Measurements from ENCODE around the gene EPHX1. TPM values are rescaled to one million over a fixed set of nuclear protein-coding genes. Genes with fewer than 3 reads are reported as not detected.

The EPHX1 gene
- polyA plus RNA-seq, 4 donors: 7.6 to 39.1 (median 16.7) TPM

- Histone ChIP-seq H3K27ac (ENCODE audit: low read depth in 1 of 3, low read length in 2 of 3) (peak overlapping the region in 1 of 3 donors; percentile 90), H3K4me1 (ENCODE audit: control insufficient read depth in 3 of 3, insufficient read depth in 2 of 3, low read depth in 1 of 3, low read length in 2 of 3) (peaks cover 0 to 9% (median 7%) of the 10 kb centered on the region in 3 donors)
- WGBS, 3 donors: 61 to 75% (median 73%) methylated on average over 8 of the region's 8 CpGs
Observed at GRCh38 chr1:225766967-225767633, 42.8 kb upstream of the EPHX1 start.

GRCh38 chr1:225767634-225768540 is 42.0 kb upstream of the EPHX1 start:
- H3K4me3 ChIP-seq (ENCODE audit: low read depth in 1 of 3, low read length in 3 of 3): no peak overlapping the region
- DNase-seq (no peak), FAIRE-seq (no peak)
- H3K4me1 ChIP-seq (ENCODE audit: control insufficient read depth in 3 of 3, insufficient read depth in 2 of 3, low read depth in 1 of 3, low read length in 2 of 3): peaks cover 0 to 11% (median 7%) of the 10 kb centered on the region in 3 donors
- no peaks in the 10 kb centered on the region for H3K36me3 ChIP-seq (ENCODE audit: control insufficient read depth in 3 of 3, insufficient read depth in 2 of 3, low read depth in 1 of 3, low read length in 3 of 3)
- WGBS, 3 donors: 56 to 68% (median 61%) methylated on average over 17 of the region's 17 CpGs
- H3K9me3 ChIP-seq (ENCODE audit: control insufficient read depth in 2 of 2, insufficient read depth in 1 of 2, low read depth in 1 of 2, low read length in 1 of 2): no peaks in the 10 kb centered on the region
- H3K27ac ChIP-seq (ENCODE audit: low read depth in 1 of 3, low read length in 2 of 3): peak overlapping the region in 1 of 3 donors; percentile 90
- no peaks in the 10 kb centered on the region for H3K27me3 ChIP-seq (ENCODE audit: control insufficient read depth in 3 of 3, insufficient read depth in 3 of 3, low read length in 3 of 3)

More at GRCh38 chr1:225766967-225767633, 42.8 kb upstream of the EPHX1 start:
- FAIRE-seq (no peak), DNase-seq (no peak)
- H3K9me3 ChIP-seq (ENCODE audit: control insufficient read depth in 2 of 2, insufficient read depth in 1 of 2, low read depth in 1 of 2, low read length in 1 of 2): no peaks in the 10 kb centered on the region
- no peaks in the 10 kb centered on the region for H3K27me3 ChIP-seq (ENCODE audit: control insufficient read depth in 3 of 3, insufficient read depth in 3 of 3, low read length in 3 of 3)
- no peak overlapping the region for H3K4me3 ChIP-seq (ENCODE audit: low read depth in 1 of 3, low read length in 3 of 3)
- H3K36me3 ChIP-seq (ENCODE audit: control insufficient read depth in 3 of 3, insufficient read depth in 2 of 3, low read depth in 1 of 3, low read length in 3 of 3): no peaks in the 10 kb centered on the region

GRCh38 chr1:225768662-225769426 is 41.1 kb upstream of the EPHX1 start:
- Histone ChIP-seq H3K27ac (ENCODE audit: low read depth in 1 of 3, low read length in 2 of 3) (peak overlapping the region in 1 of 3 donors; percentile 90), H3K4me3 (ENCODE audit: low read depth in 1 of 3, low read length in 3 of 3) (no peak overlapping the region), H3K9me3 (ENCODE audit: control insufficient read depth in 2 of 2, insufficient read depth in 1 of 2, low read depth in 1 of 2, low read length in 1 of 2) (no peaks in the 10 kb centered on the region), H3K4me1 (ENCODE audit: control insufficient read depth in 3 of 3, insufficient read depth in 2 of 3, low read depth in 1 of 3, low read length in 2 of 3) (peaks cover 0 to 12% (median 7%) of the 10 kb centered on the region in 3 donors), H3K36me3 (ENCODE audit: control insufficient read depth in 3 of 3, insufficient read depth in 2 of 3, low read depth in 1 of 3, low read length in 3 of 3) (no peaks in the 10 kb centered on the region), H3K27me3 (ENCODE audit: control insufficient read depth in 3 of 3, insufficient read depth in 3 of 3, low read length in 3 of 3) (no peaks in the 10 kb centered on the region)
- WGBS, 3 donors: 80 to 83% (median 82%) methylated on average over 9 of the region's 9 CpGs
- DNase-seq (no peak), FAIRE-seq (no peak)

GRCh38 chr1:225769687-225770086 is 40.2 kb upstream of the EPHX1 start:
- Histone ChIP-seq H3K36me3 (ENCODE audit: control insufficient read depth in 3 of 3, insufficient read depth in 2 of 3, low read depth in 1 of 3, low read length in 3 of 3) (no peaks in the 10 kb centered on the region), H3K4me1 (ENCODE audit: control insufficient read depth in 3 of 3, insufficient read depth in 2 of 3, low read depth in 1 of 3, low read length in 2 of 3) (peaks cover 0 to 12% (median 7%) of the 10 kb centered on the region in 3 donors), H3K4me3 (ENCODE audit: low read depth in 1 of 3, low read length in 3 of 3) (no peak overlapping the region), H3K27me3 (ENCODE audit: control insufficient read depth in 3 of 3, insufficient read depth in 3 of 3, low read length in 3 of 3) (no peaks in the 10 kb centered on the region), H3K9me3 (ENCODE audit: control insufficient read depth in 2 of 2, insufficient read depth in 1 of 2, low read depth in 1 of 2, low read length in 1 of 2) (no peaks in the 10 kb centered on the region), H3K27ac (ENCODE audit: low read depth in 1 of 3, low read length in 2 of 3) (no peak overlapping the region)
- no peak for DNase-seq
- WGBS, 3 donors: 87 to 89% (median 87%) methylated on average over 5 of the region's 5 CpGs
- no peak for FAIRE-seq

- FAIRE-seq: no peak
- no peaks in the 10 kb centered on the region for H3K36me3 ChIP-seq (ENCODE audit: control insufficient read depth in 3 of 3, insufficient read depth in 2 of 3, low read depth in 1 of 3, low read length in 3 of 3)
- H3K27ac ChIP-seq (ENCODE audit: low read depth in 1 of 3, low read length in 2 of 3): no peak overlapping the region
- H3K4me3 ChIP-seq (ENCODE audit: low read depth in 1 of 3, low read length in 3 of 3): no peak overlapping the region
- H3K4me1 ChIP-seq (ENCODE audit: control insufficient read depth in 3 of 3, insufficient read depth in 2 of 3, low read depth in 1 of 3, low read length in 2 of 3): peaks cover 0 to 12% (median 7%) of the 10 kb centered on the region in 3 donors
- DNase-seq: no peak
- H3K27me3 ChIP-seq (ENCODE audit: control insufficient read depth in 3 of 3, insufficient read depth in 3 of 3, low read length in 3 of 3): no peaks in the 10 kb centered on the region
- H3K9me3 ChIP-seq (ENCODE audit: control insufficient read depth in 2 of 2, insufficient read depth in 1 of 2, low read depth in 1 of 2, low read length in 1 of 2): no peaks in the 10 kb centered on the region
- WGBS, 3 donors: 86 to 94% (median 93%) methylated on average over 11 of the region's 11 CpGs
Observed at GRCh38 chr1:225770561-225771248, 39.2 kb upstream of the EPHX1 start.

GRCh38 chr1:225771661-225772322 is 38.1 kb upstream of the EPHX1 start:
- Histone ChIP-seq H3K36me3 (ENCODE audit: control insufficient read depth in 3 of 3, insufficient read depth in 2 of 3, low read depth in 1 of 3, low read length in 3 of 3) (no peaks in the 10 kb centered on the region), H3K4me3 (ENCODE audit: low read depth in 1 of 3, low read length in 3 of 3) (no peak overlapping the region), H3K27ac (ENCODE audit: low read depth in 1 of 3, low read length in 2 of 3) (peak overlapping the region in 2 of 3 donors; percentile 38 to 55), H3K9me3 (ENCODE audit: control insufficient read depth in 2 of 2, insufficient read depth in 1 of 2, low read depth in 1 of 2, low read length in 1 of 2) (no peaks in the 10 kb centered on the region), H3K4me1 (ENCODE audit: control insufficient read depth in 3 of 3, insufficient read depth in 2 of 3, low read depth in 1 of 3, low read length in 2 of 3) (peaks cover 2 to 16% (median 5%) of the 10 kb centered on the region in 3 donors), H3K27me3 (ENCODE audit: control insufficient read depth in 3 of 3, insufficient read depth in 3 of 3, low read length in 3 of 3) (no peaks in the 10 kb centered on the region)
- 67 to 89% (median 70%) methylated on average over 4 of the region's 4 CpGs for WGBS, 3 donors
- no peak for FAIRE-seq
- no peak for DNase-seq

- Histone ChIP-seq H3K27ac (ENCODE audit: low read depth in 1 of 3, low read length in 2 of 3) (peak overlapping the region in 2 of 3 donors; percentile 38 to 55), H3K4me3 (ENCODE audit: low read depth in 1 of 3, low read length in 3 of 3) (no peak overlapping the region)
- FAIRE-seq: no peak
Observed at GRCh38 chr1:225772323-225772768, 37.6 kb upstream of the EPHX1 start.

More at GRCh38 chr1:225772323-225772768, 37.6 kb upstream of the EPHX1 start:
- peak; percentile 93 for DNase-seq
- no peaks in the 10 kb centered on the region for H3K36me3 ChIP-seq (ENCODE audit: control insufficient read depth in 3 of 3, insufficient read depth in 2 of 3, low read depth in 1 of 3, low read length in 3 of 3)
- 11 to 16% (median 13%) methylated on average over 5 of the region's 5 CpGs for WGBS, 3 donors
- H3K27me3 ChIP-seq (ENCODE audit: control insufficient read depth in 3 of 3, insufficient read depth in 3 of 3, low read length in 3 of 3): no peaks in the 10 kb centered on the region
- H3K9me3 ChIP-seq (ENCODE audit: control insufficient read depth in 2 of 2, insufficient read depth in 1 of 2, low read depth in 1 of 2, low read length in 1 of 2): no peaks in the 10 kb centered on the region
- H3K4me1 ChIP-seq (ENCODE audit: control insufficient read depth in 3 of 3, insufficient read depth in 2 of 3, low read depth in 1 of 3, low read length in 2 of 3): peaks cover 2 to 17% (median 6%) of the 10 kb centered on the region in 3 donors
